GM12892 (cell line): Measurements from ENCODE around the gene NSMCE1.

Source experiments
- DNase-seq: peaks from one replicate; pipeline ENCODE4 v3.0.0; 2011; ENCODE audit not compliant: insufficient read length
- FAIRE-seq: peaks from 2 replicates; lab custom pipeline; 2011; peaks lifted over from hg19 to GRCh38; lab: Jason Lieb, UNC
- POLR2A ChIP-seq: IDR thresholded peaks from 2 replicates; pipeline ENCODE4 v1.6.1; 2011; ENCODE audit warnings: low read depth, low read length, control low read depth
- POLR2AphosphoS5 ChIP-seq: IDR thresholded peaks from 2 replicates; pipeline ENCODE4 v1.6.1; 2011; ENCODE audit warnings: low read depth, low read length, control low read depth
- TAF1 ChIP-seq: IDR thresholded peaks from 2 replicates; pipeline ENCODE4 v1.6.1; 2011; ENCODE audit warnings: low read depth, mild to moderate bottlenecking, control low read depth, low read length, borderline replicate concordance

Gene NSMCE1

GRCh38 chr16:27239026-27239425 is 29.5 kb downstream of the NSMCE1 start:
- no peak for TF ChIP-seq POLR2AphosphoS5
- TF ChIP-seq POLR2A, result no peak
- no peak for TF ChIP-seq TAF1
- FAIRE-seq (no peak), DNase-seq (no peak)

DNA sequence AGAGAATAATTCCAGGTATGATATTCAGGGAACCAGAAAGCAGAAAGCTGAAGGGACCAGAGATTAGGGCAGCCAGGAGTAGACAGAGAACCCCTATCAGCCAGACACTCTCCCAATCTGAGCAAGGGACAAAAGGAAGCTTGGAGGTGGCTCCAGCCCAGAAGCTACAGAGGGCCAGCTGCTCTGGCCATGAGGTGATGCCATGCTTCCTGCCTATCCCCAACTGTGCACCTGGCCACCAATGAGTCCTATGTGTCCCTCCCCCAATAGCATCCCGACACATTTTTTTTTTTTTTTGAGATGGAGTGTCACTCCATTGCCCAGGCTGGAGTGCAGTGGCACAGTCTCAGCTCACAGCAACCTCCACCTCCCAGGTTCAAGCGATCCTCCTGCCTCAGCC is 30.0 kb downstream of the NSMCE1 start:
- TF ChIP-seq TAF1, result no peak
- no peak for TF ChIP-seq POLR2AphosphoS5
- no peak for TF ChIP-seq POLR2A
- DNase-seq (no peak), FAIRE-seq (no peak)

GRCh38 chr16:27238016-27238587 is 30.5 kb downstream of the NSMCE1 start:
- FAIRE-seq (no peak), DNase-seq (no peak)
- TF ChIP-seq POLR2A (no peak), TAF1 (no peak), POLR2AphosphoS5 (no peak)

- no peak for DNase-seq
- FAIRE-seq, result peak; percentile 89
- no peak for TF ChIP-seq TAF1
- peak; percentile 17; the same call in 1 of the 2 replicates for TF ChIP-seq POLR2AphosphoS5
Measured at GRCh38 chr16:27237219-27238015, 31.2 kb downstream of the NSMCE1 start.

- FAIRE-seq (no peak), DNase-seq (no peak)
- no peak for TF ChIP-seq TAF1
- no peak for TF ChIP-seq POLR2AphosphoS5
- no peak for TF ChIP-seq POLR2A
Measured at GRCh38 chr16:27236635-27237218, 31.8 kb downstream of the NSMCE1 start.

GRCh38 chr16:27235938-27236245 is 32.7 kb downstream of the NSMCE1 start:
- FAIRE-seq (no peak), DNase-seq (no peak)
- TF ChIP-seq POLR2AphosphoS5 (no peak), TAF1 (no peak), POLR2A (no peak)

GRCh38 chr16:27235055-27235937 is 33.3 kb downstream of the NSMCE1 start:
- no peak for DNase-seq
- FAIRE-seq, result peak; percentile 67
- TF ChIP-seq TAF1 (no peak), POLR2AphosphoS5 (no peak), POLR2A (no peak)

DNA sequence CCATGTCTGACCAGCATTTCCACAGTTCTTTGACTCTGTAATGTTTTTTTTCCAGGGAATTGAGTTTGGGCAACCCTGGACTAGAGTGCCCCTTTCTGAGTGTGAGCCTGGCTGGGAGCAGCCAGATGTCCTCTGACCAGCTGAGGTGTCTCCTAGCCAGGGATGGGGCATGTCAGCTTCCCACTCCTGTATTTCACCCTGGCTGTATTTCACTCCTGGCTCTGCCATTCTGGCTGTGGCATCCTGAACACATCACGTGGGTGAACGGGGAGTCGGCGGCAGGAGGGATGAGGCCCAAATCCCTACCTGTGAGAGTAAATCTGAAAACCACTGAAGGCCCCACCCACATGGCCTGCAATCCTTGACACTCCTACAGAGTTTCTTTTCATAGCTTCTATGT is 34.0 kb downstream of the NSMCE1 start:
- no peak for FAIRE-seq
- DNase-seq, result no peak
- no peak for TF ChIP-seq TAF1
- no peak for TF ChIP-seq POLR2AphosphoS5
- TF ChIP-seq POLR2A, result no peak

GRCh38 chr16:27234171-27234570 is 34.4 kb downstream of the NSMCE1 start:
- DNase-seq (no peak), FAIRE-seq (no peak)

GRCh38 chr16:27233731-27234130 is 34.8 kb downstream of the NSMCE1 start:
- DNase-seq, result no peak
- FAIRE-seq, result no peak
- TF ChIP-seq POLR2A (no peak), TAF1 (no peak), POLR2AphosphoS5 (no peak)

More at GRCh38 chr16:27234171-27234570, 34.4 kb downstream of the NSMCE1 start:
- TF ChIP-seq TAF1 (no peak), POLR2A (no peak), POLR2AphosphoS5 (no peak)
